Duodenal mucosa (tissue), 2 donors: ENCODE measurements around the gene MEGF6.

Experiments
- H3K27ac ChIP-seq: one replicate; pipeline ENCODE4 v1.7.0; 2013; ENCODE audit warnings: low read depth, low read length
- H3K27me3 ChIP-seq, 2 donors: one replicate each; pipeline ENCODE4 v1.7.0; 2013; ENCODE audit warnings: low read length in 2 of 2, control low read depth in 1 of 2; ENCODE audit not compliant: insufficient read depth in 2 of 2, control insufficient read depth in 1 of 2
- H3K36me3 ChIP-seq, 2 donors: one replicate each; pipeline ENCODE4 v1.7.0; 2013; ENCODE audit warnings: low read length in 2 of 2, control low read depth in 1 of 2; ENCODE audit not compliant: insufficient read depth in 2 of 2, control insufficient read depth in 1 of 2
- H3K4me1 ChIP-seq, 2 donors: one replicate each; pipeline ENCODE4 v1.7.0; 2013; ENCODE audit warnings: low read length in 2 of 2, control low read depth in 1 of 2; ENCODE audit not compliant: insufficient read depth in 2 of 2, control insufficient read depth in 1 of 2
- H3K4me3 ChIP-seq, 2 donors: one replicate each; pipeline ENCODE4 v1.7.0; 2013; ENCODE audit warnings: low read length in 2 of 2, low read depth in 1 of 2
- H3K9ac ChIP-seq, 2 donors: one replicate each; pipeline ENCODE4 v1.7.0; 2013; ENCODE audit warnings: low read length in 2 of 2, low read depth in 1 of 2
- H3K9me3 ChIP-seq, 2 donors: one replicate each; pipeline ENCODE4 v1.7.0; 2013; ENCODE audit warnings: low read length in 2 of 2, control low read depth in 1 of 2; ENCODE audit not compliant: control insufficient read depth in 1 of 2

The MEGF6 gene

DNA sequence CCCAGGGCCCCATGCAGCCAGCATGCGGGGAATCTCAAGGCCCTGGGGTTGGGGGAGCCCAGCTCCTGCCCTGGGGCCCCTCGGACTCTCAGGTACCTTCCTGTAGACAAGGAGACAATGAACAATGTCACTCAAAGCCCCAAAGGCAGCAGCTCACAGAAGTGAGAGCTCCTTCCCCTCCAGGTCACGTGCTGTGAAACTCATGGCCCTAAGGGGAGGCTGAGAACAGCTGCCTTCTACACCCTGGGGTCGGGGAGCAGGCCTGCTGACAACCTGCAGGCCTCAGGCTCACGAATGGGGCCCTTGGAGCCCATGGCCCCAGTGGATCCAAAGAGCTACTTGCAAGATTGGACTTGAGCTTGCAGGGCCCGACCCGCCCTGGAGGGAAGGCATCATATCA, 3.2 kb downstream of the MEGF6 start:
- Histone ChIP-seq H3K27me3 (peaks cover 14 to 15% of the 10 kb centered on the region in 2 donors), H3K9ac (no peak overlapping the region), H3K9me3 (no peaks in the 10 kb centered on the region), H3K4me1 (peaks cover 0 to 12% of the 10 kb centered on the region in 2 donors), H3K36me3 (no peaks in the 10 kb centered on the region), H3K4me3 (no peak overlapping the region), H3K27ac (no peak overlapping the region)

DNA sequence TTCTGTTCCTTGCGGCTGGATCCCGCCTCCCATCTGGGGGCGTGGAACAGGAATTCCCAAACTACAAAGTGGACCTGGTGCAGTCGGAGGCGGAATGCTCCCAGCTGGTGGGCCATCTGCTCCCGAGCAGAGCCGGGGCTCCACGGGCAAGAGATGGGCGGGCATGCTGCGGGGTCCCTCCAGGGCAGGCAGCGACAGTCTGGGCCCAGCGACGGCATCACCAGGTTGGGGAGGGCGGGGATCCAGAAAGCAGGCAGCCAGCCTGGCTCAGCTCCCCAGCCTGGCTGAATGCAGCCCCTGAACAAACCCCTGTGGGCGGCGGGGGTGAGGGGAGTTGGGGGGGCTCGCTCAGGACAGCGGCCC, 3.6 kb downstream of the MEGF6 start:
- Histone ChIP-seq H3K9ac (no peak overlapping the region), H3K4me1 (peaks cover 0 to 12% of the 10 kb centered on the region in 2 donors), H3K27me3 (peaks cover 12 to 15% of the 10 kb centered on the region in 2 donors)

GRCh38 chr1:3606779-3607702, 4.3 kb downstream of the MEGF6 start:
- H3K4me1 ChIP-seq = peaks cover 0 to 11% of the 10 kb centered on the region in 2 donors
- H3K4me3 ChIP-seq = no peak overlapping the region
- H3K36me3 ChIP-seq = no peaks in the 10 kb centered on the region
- H3K27me3 ChIP-seq = peaks cover 11 to 15% of the 10 kb centered on the region in 2 donors
- no peak overlapping the region for H3K9ac ChIP-seq
- H3K27ac ChIP-seq = no peak overlapping the region
- no peaks in the 10 kb centered on the region for H3K9me3 ChIP-seq

More for the DNA sequence above, 3.6 kb downstream of the MEGF6 start:
- no peaks in the 10 kb centered on the region for H3K9me3 ChIP-seq
- H3K4me3 ChIP-seq = no peak overlapping the region
- no peak overlapping the region for H3K27ac ChIP-seq
- no peaks in the 10 kb centered on the region for H3K36me3 ChIP-seq

- H3K4me1 ChIP-seq = no peaks in the 10 kb centered on the region
- no peak overlapping the region for H3K9ac ChIP-seq
- no peaks in the 10 kb centered on the region for H3K9me3 ChIP-seq
- H3K4me3 ChIP-seq = no peak overlapping the region
- no peaks in the 10 kb centered on the region for H3K36me3 ChIP-seq
- H3K27ac ChIP-seq = no peak overlapping the region
- peaks cover 6 to 11% of the 10 kb centered on the region in 2 donors for H3K27me3 ChIP-seq
Observed at GRCh38 chr1:3604997-3605823, 6.1 kb downstream of the MEGF6 start.

DNA sequence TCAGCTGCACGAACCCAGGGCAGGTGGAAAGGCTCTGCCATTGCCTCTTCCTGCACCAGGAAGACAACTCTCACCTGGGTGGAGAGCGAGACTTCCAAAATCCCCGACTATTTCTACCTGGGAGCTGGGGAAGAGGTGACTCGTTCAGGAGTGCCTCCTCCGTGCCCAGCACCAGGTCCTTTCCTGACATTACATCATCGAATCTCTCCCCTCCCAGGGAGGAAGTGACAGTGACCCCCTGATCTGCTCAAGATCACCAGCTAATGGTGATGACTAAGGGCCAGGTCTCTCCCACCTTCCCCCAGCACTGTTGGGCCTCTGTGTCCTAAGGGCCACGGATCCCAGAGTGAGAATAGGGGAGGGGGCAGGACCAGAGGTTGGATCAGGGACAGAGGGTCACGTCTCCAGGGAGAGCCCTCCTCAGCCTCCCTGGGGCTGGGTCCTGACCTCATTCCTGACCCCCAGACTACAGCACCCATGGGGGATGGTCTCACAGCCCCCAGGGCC, 6.8 kb downstream of the MEGF6 start:
- H3K27me3 ChIP-seq = peaks cover 0 to 4% of the 10 kb centered on the region in 2 donors
- H3K27ac ChIP-seq = no peak overlapping the region
- H3K4me3 ChIP-seq = no peak overlapping the region
- H3K9me3 ChIP-seq = no peaks in the 10 kb centered on the region
- no peaks in the 10 kb centered on the region for H3K36me3 ChIP-seq
- H3K4me1 ChIP-seq = no peaks in the 10 kb centered on the region
- H3K9ac ChIP-seq = no peak overlapping the region

- H3K36me3 ChIP-seq = no peaks in the 10 kb centered on the region
- no peak overlapping the region for H3K4me3 ChIP-seq
- H3K4me1 ChIP-seq = peaks cover 0 to under 1% of the 10 kb centered on the region in 2 donors
- H3K27ac ChIP-seq = no peak overlapping the region
- no peaks in the 10 kb centered on the region for H3K9me3 ChIP-seq
- no peaks in the 10 kb centered on the region for H3K27me3 ChIP-seq
- no peak overlapping the region for H3K9ac ChIP-seq
Observed at GRCh38 chr1:3603571-3604467, 7.5 kb downstream of the MEGF6 start.

- H3K9me3 ChIP-seq = no peaks in the 10 kb centered on the region
- H3K27me3 ChIP-seq = no peaks in the 10 kb centered on the region
- H3K27ac ChIP-seq = no peak overlapping the region
- H3K4me3 ChIP-seq = no peak overlapping the region
- H3K36me3 ChIP-seq = no peaks in the 10 kb centered on the region
- no peak overlapping the region for H3K9ac ChIP-seq
- H3K4me1 ChIP-seq = peaks cover 0 to 7% of the 10 kb centered on the region in 2 donors
Observed at GRCh38 chr1:3603156-3603555, 8.2 kb downstream of the MEGF6 start.

DNA sequence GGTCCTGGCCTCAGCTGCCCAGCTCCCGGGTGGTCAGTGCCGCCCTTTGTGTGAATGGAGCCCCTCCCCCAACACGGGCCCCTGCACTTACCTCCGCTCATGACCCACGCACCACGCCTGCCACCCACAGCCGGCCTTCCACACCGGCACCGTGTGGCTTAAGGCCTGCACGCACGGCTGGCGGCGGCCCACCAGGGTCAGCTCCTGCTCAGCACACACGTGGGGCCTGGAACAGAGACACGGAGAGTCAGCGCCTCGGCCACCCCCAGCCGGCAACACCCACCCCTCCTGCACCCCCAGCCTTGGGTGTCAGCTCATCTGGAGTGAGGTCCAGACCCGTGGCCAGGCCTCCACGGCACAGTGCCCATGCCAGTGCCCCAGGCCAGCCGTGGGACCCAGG, 8.9 kb downstream of the MEGF6 start:
- H3K9me3 ChIP-seq = no peaks in the 10 kb centered on the region
- no peak overlapping the region for H3K27ac ChIP-seq
- H3K4me3 ChIP-seq = no peak overlapping the region
- no peaks in the 10 kb centered on the region for H3K27me3 ChIP-seq
- no peak overlapping the region for H3K9ac ChIP-seq
- H3K4me1 ChIP-seq = peaks cover 5 to 14% of the 10 kb centered on the region in 2 donors
- H3K36me3 ChIP-seq = no peaks in the 10 kb centered on the region

DNA sequence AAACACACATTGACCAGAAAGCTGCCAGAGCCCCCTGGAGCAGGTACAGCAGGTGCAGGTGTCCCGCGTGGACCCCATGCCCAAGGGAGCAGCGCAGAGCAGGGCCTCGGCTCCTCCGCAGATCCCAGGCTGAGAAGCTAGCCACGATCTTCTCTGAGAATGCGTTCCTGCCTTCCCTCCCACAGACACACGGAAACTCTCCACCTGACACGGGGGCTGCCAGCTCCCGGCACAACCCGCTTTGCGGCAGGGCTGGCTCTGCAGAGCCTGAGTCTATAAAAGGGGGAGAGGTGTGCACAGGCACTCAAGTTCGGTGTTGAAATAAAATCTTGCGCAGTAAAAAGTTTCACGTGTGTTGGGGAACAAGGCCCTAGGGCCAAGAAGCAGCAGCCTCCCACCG, 9.6 kb downstream of the MEGF6 start:
- Histone ChIP-seq H3K9me3 (no peaks in the 10 kb centered on the region), H3K4me1 (peaks cover 9 to 16% of the 10 kb centered on the region in 2 donors), H3K36me3 (no peaks in the 10 kb centered on the region), H3K27ac (no peak overlapping the region), H3K27me3 (no peaks in the 10 kb centered on the region), H3K9ac (no peak overlapping the region), H3K4me3 (no peak overlapping the region)
